GM23338 (cell line): ENCODE results near the gene APP.

Experiments used
- CTCF ChIP-seq, 2 experiments: fragments of 200-600 bp in 1 of 2; sonication (generic) in 1 of 2; conservative IDR thresholded peaks; 2 replicates each; pipeline versions ENCODE4 v1.5.1 to v1.6.1; 2016 to 2017; ENCODE audit warnings: antibody characterized with exemption in 2 of 2, low read depth in 2 of 2, mild to moderate bottlenecking in 2 of 2, moderate library complexity in 1 of 2
- EZH2 ChIP-seq: fragments of 200-600 bp; sonication (generic); IDR thresholded peaks from one replicate; pipeline ENCODE4 v1.8.0; 2017; ENCODE audit warnings: antibody characterized with exemption, mild to moderate bottlenecking, low read depth; ENCODE audit not compliant: unreplicated experiment
- EZH2phosphoT487 ChIP-seq: fragments of 200-600 bp; sonication (generic); IDR thresholded peaks from one replicate; pipeline ENCODE4 v1.8.1; 2018; ENCODE audit warnings: antibody characterized with exemption; ENCODE audit not compliant: unreplicated experiment
- NANOG ChIP-seq: IDR thresholded peaks from 2 replicates; pipeline ENCODE4 v1.6.1; 2016; ENCODE audit warnings: antibody characterized with exemption, borderline replicate concordance
- REST ChIP-seq: IDR thresholded peaks from one replicate; pipeline ENCODE4 v1.6.1; 2018; ENCODE audit warnings: antibody characterized with exemption; ENCODE audit not compliant: unreplicated experiment
- ZNF331 ChIP-seq: fragments of 250-450 bp; sonication (Bioruptor Pico); IDR thresholded peaks from 2 replicates; pipeline ENCODE4 v1.5.0; 2020; ENCODE audit warnings: low read depth, mild to moderate bottlenecking, moderate library complexity

DNA sequence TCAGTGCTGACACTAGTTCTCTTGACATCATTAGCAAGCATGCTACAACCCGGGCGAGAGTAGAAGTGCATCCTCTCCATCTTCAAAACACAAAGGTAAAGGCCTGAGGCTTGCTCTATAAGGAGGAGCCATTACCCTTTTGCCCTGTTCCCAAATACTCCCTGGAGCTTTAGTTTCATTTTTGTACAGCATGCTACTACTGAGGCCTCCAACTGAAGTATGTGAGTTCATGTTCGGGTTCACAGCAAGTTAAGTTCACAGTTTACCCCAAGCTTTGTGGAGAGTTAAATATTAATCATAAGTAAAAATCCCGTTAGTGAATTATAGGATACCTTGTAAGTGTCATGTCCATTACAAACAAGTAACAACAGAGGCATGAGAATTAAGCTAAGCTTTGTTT, 156.6 kb downstream of the APP start:
- no peak for TF ChIP-seq CTCF (conservative IDR thresholded peaks at IDR 0.05; ENCODE audit: low read depth in 2 of 2)
- no peak for TF ChIP-seq NANOG
- TF ChIP-seq EZH2phosphoT487, result no peak
- TF ChIP-seq ZNF331, result no peak
- TF ChIP-seq EZH2, result no peak
- no peak for TF ChIP-seq REST
